Body of pancreas (tissue), 4 donors: ENCODE data around the gene PTPRD. TPM values are rescaled to one million over a fixed set of nuclear protein-coding genes. Genes with fewer than 3 reads are reported as not detected.

Experiments
- ATAC-seq: fragments of 150-250 bp; one replicate; pipeline ENCODE4 v1.9.1; 2016
- DNase-seq, 4 donors: peaks; one replicate each; pipeline ENCODE4 v3.0.0-alpha.2; 2019
- H3K27ac ChIP-seq, 4 donors: fragments of 200-600 bp; sonication (generic); 1 replicate in 3 of 4; 2 replicates in 1 of 4; pipeline versions ENCODE4 v1.5.1 to v1.6.1; 2016 to 2019; ENCODE audit warnings: mild to moderate bottlenecking in 1 of 4, mixed read lengths in 1 of 4, moderate library complexity in 1 of 4
- H3K27me3 ChIP-seq, 2 donors: fragments of 200-600 bp; sonication (generic); one replicate each; pipeline ENCODE4 v1.6.0; 2016; ENCODE audit warnings: mild to moderate bottlenecking in 1 of 2
- H3K36me3 ChIP-seq, 2 donors: fragments of 200-600 bp; sonication (generic); replicated peaks in 1 of 2; 2 replicates each; pipeline ENCODE4 v1.5.1; 2016; ENCODE audit warnings: low read depth in 2 of 2; ENCODE audit not compliant: insufficient read depth in 1 of 2
- H3K4me1 ChIP-seq: fragments of 200-600 bp; sonication (generic); one replicate; pipeline ENCODE4 v1.6.0; 2016
- H3K4me3 ChIP-seq, 2 donors: fragments of 200-600 bp; sonication (generic); 1 replicate in 1 of 2; 2 replicates in 1 of 2; pipeline ENCODE4 v1.5.1; 2016 to 2019
- H3K9me3 ChIP-seq, 3 donors: fragments of 200-600 bp; sonication (generic); 1 replicate in 2 of 3; 2 replicates in 1 of 3; pipeline ENCODE4 v1.5.1; 2016
- POLR2A ChIP-seq, 3 donors: fragments of 450-650 bp; IDR thresholded peaks; one replicate each; pipeline ENCODE4 v1.6.1; 2016; ENCODE audit warnings: antibody characterized with exemption in 3 of 3, mild to moderate bottlenecking in 2 of 3
- WGBS, 2 donors: methylation state at CpG; one replicate each; pipeline ENCODE4 v1.1.5; 2017; 5-methylcytosine and 5-hydroxymethylcytosine counted together
- intact Hi-C: fragments of 100-400 bp; cut with DNase I; formaldehyde crosslinking; loops from one replicate; pipeline ENCODE4 v1.15.1; 2023
- total RNA-seq, 2 donors: library from RNA; depleted of rRNA; stranded (reverse); fragments of >200 nt; gene quantifications; one replicate each; pipeline ENCODE4 v1.1.0, GENCODE V29; 2016
- TF ChIP-seq, protein P1 (sequence below), 7 experiments: fragments of 450-650 bp in 4 of 7; fragments of 200-600 bp in 3 of 7; sonication (generic) in 3 of 7; IDR thresholded peaks; one replicate each; pipeline ENCODE4 v1.5.1; 2016 to 2019; ENCODE audit warnings: antibody characterized with exemption in 7 of 7

Gene PTPRD
- total RNA-seq, 2 donors from 2014 or later: 4.3 to 4.9 TPM

- H3K27me3 ChIP-seq: no peaks in the 10 kb centered on the region
- intact Hi-C loops: no loop called here
- H3K9me3 ChIP-seq: no peaks in the 10 kb centered on the region
- ATAC-seq (no peak), DNase-seq (no peak)
- H3K36me3 ChIP-seq: no peaks in the 10 kb centered on the region
- H3K4me1 ChIP-seq: no peaks in the 10 kb centered on the region
- H3K4me3 ChIP-seq: no peak overlapping the region
- 51 to 57% methylated on average over 3 of the region's 3 CpGs for WGBS, 2 donors
- H3K27ac ChIP-seq: no peak overlapping the region
- no peak for TF ChIP-seq POLR2A (IDR thresholded peaks at IDR 0.05)
- TF ChIP-seq, protein P1, sequence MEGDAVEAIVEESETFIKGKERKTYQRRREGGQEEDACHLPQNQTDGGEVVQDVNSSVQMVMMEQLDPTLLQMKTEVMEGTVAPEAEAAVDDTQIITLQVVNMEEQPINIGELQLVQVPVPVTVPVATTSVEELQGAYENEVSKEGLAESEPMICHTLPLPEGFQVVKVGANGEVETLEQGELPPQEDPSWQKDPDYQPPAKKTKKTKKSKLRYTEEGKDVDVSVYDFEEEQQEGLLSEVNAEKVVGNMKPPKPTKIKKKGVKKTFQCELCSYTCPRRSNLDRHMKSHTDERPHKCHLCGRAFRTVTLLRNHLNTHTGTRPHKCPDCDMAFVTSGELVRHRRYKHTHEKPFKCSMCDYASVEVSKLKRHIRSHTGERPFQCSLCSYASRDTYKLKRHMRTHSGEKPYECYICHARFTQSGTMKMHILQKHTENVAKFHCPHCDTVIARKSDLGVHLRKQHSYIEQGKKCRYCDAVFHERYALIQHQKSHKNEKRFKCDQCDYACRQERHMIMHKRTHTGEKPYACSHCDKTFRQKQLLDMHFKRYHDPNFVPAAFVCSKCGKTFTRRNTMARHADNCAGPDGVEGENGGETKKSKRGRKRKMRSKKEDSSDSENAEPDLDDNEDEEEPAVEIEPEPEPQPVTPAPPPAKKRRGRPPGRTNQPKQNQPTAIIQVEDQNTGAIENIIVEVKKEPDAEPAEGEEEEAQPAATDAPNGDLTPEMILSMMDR (IDR thresholded peaks at IDR 0.05): no peak
Measured at GRCh38 chr9:9771314-9771713, 841.5 kb downstream of the PTPRD start.

GRCh38 chr9:9764821-9765220, 848.0 kb downstream of the PTPRD start:
- Histone ChIP-seq H3K27ac (no peak overlapping the region), H3K27me3 (no peaks in the 10 kb centered on the region), H3K4me1 (no peaks in the 10 kb centered on the region), H3K36me3 (no peaks in the 10 kb centered on the region), H3K9me3 (no peaks in the 10 kb centered on the region), H3K4me3 (no peak overlapping the region)
- ATAC-seq: no peak
- intact Hi-C loops: no loop called here
- 6 to 16% methylated on average over 2 of the region's 2 CpGs for WGBS, 2 donors
- DNase-seq: no peak
- TF ChIP-seq, protein P1 (IDR thresholded peaks at IDR 0.05): no peak
- TF ChIP-seq POLR2A (IDR thresholded peaks at IDR 0.05): no peak

DNA sequence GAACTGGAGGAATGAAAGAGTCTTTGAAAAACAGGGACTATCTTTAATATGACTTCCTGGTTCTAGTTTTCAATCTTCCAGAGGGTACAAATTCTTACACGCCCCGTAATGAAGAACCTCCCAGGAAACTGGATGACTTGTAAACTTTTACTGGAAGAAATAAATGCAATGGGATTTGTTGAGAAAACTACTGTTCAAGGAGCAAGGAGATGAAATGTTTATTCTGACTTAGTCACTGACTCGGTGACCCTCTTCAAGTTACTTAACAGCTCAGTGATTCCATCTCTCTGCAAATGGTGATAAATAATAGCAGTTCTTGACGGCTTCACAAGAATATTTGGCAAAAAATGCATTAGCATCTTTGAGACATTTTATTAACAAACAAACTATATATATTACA, 858.6 kb downstream of the PTPRD start:
- no peak for ATAC-seq
- no peaks in the 10 kb centered on the region for H3K36me3 ChIP-seq
- H3K27ac ChIP-seq: no peak overlapping the region

DNA sequence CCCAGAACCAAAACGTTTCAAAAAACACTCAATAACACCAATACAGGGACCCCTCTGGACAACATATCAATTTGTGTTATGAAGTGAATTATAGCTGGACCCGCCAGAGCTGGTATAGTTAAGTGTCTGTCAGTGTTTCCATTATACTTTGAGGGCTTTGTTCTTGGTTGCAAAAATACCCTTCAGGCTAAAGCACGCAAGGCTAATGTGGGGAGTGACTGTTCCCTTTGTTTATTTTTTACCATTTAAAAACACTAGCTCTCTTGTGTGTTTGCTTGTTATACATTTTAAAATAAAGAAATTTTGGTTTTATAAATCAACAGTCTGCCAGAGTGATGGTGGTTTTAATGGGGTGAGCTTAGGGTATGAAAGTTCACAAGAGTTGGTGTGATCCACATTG, 859.5 kb downstream of the PTPRD start:
- H3K4me3 ChIP-seq: no peak overlapping the region
- intact Hi-C loops: no loop called here
- no peak overlapping the region for H3K27ac ChIP-seq
- no peaks in the 10 kb centered on the region for H3K27me3 ChIP-seq
- ATAC-seq: no peak
- H3K9me3 ChIP-seq: no peaks in the 10 kb centered on the region
- H3K4me1 ChIP-seq: peaks cover 8% of the 10 kb centered on the region
- DNase-seq: no peak
- WGBS, 2 donors: 52 to 55% methylated on average over 3 of the region's 3 CpGs
- no peak for TF ChIP-seq POLR2A (IDR thresholded peaks at IDR 0.05)
- TF ChIP-seq, protein P1 (IDR thresholded peaks at IDR 0.05): no peak
- no peaks in the 10 kb centered on the region for H3K36me3 ChIP-seq

More for the DNA sequence above, 858.6 kb downstream of the PTPRD start:
- no peak for DNase-seq
- Histone ChIP-seq H3K4me1 (peaks cover 8% of the 10 kb centered on the region), H3K27me3 (no peaks in the 10 kb centered on the region), H3K9me3 (no peaks in the 10 kb centered on the region), H3K4me3 (no peak overlapping the region)
- intact Hi-C loops: no loop called here
- 68 to 73% methylated on average over 4 of the region's 4 CpGs for WGBS, 2 donors
- TF ChIP-seq, protein P1 (IDR thresholded peaks at IDR 0.05): no peak
- no peak for TF ChIP-seq POLR2A (IDR thresholded peaks at IDR 0.05)

- H3K4me1 ChIP-seq: peaks cover 8% of the 10 kb centered on the region
- 10 to 13% methylated on average over 2 of the region's 2 CpGs for WGBS, 2 donors
- H3K9me3 ChIP-seq: no peaks in the 10 kb centered on the region
- no peak overlapping the region for H3K4me3 ChIP-seq
- TF ChIP-seq, protein P1 (IDR thresholded peaks at IDR 0.05): no peak
- H3K27me3 ChIP-seq: no peaks in the 10 kb centered on the region
- ATAC-seq (peak; percentile 72), DNase-seq (peak in 3 of 4 donors; percentile 14 to 60 (median 36))
- intact Hi-C loops: no loop called here
- no peak overlapping the region for H3K27ac ChIP-seq
- H3K36me3 ChIP-seq: no peaks in the 10 kb centered on the region
Measured at GRCh38 chr9:9752722-9753121, 860.1 kb downstream of the PTPRD start.
